GM23248 (cell line): ENCODE results near the gene PCSK5. TPM values are rescaled to one million over a fixed set of nuclear protein-coding genes. Genes with fewer than 3 reads are reported as not detected.

Source experiments
- DNase-seq: peaks from one replicate; pipeline ENCODE4 v3.0.0-alpha.2; 2015
- H2AFZ ChIP-seq: fragments of 200-600 bp; sonication (generic); 2 replicates; pipeline ENCODE4 v1.6.1; 2016; ENCODE audit warnings: antibody characterized with exemption
- H3F3A ChIP-seq: fragments of 200-600 bp; sonication (generic); 2 replicates; pipeline ENCODE4 v1.6.1; 2016; ENCODE audit warnings: mild to moderate bottlenecking, antibody characterized with exemption, mixed run types; ENCODE audit not compliant: insufficient read depth
- H3K27ac ChIP-seq: fragments of 200-600 bp; sonication (generic); 2 replicates; pipeline ENCODE4 v1.5.1; 2016; ENCODE audit warnings: mild to moderate bottlenecking
- H3K27me3 ChIP-seq: fragments of 200-600 bp; sonication (generic); replicated peaks from 2 replicates; pipeline ENCODE4 v1.6.1; 2016; ENCODE audit warnings: mild to moderate bottlenecking; ENCODE audit not compliant: insufficient read depth
- H3K36me3 ChIP-seq: fragments of 200-600 bp; sonication (generic); 2 replicates; pipeline ENCODE4 v1.6.1; 2016; ENCODE audit warnings: low read depth, mild to moderate bottlenecking
- H3K4me1 ChIP-seq: fragments of 200-600 bp; sonication (generic); 2 replicates; pipeline ENCODE4 v1.6.1; 2016; ENCODE audit warnings: mild to moderate bottlenecking; ENCODE audit not compliant: insufficient read depth
- H3K4me2 ChIP-seq: fragments of 200-600 bp; sonication (generic); one replicate; pipeline ENCODE4 v1.6.1; 2016; ENCODE audit warnings: mild to moderate bottlenecking; ENCODE audit not compliant: unreplicated experiment
- H3K4me3 ChIP-seq: fragments of 200-600 bp; sonication (generic); 2 replicates; pipeline ENCODE4 v1.5.1; 2016; ENCODE audit warnings: mild to moderate bottlenecking
- H3K79me2 ChIP-seq: fragments of 200-600 bp; sonication (generic); 2 replicates; pipeline ENCODE4 v1.6.1; 2016; ENCODE audit warnings: mild to moderate bottlenecking; ENCODE audit not compliant: insufficient read depth
- H3K9ac ChIP-seq: fragments of 200-600 bp; sonication (generic); 2 replicates; pipeline ENCODE4 v1.6.1; 2016; ENCODE audit warnings: mild to moderate bottlenecking
- H3K9me2 ChIP-seq: fragments of 200-600 bp; sonication (generic); 2 replicates; pipeline ENCODE4 v1.6.1; 2016; ENCODE audit warnings: mixed run types, mild to moderate bottlenecking, moderate library complexity; ENCODE audit not compliant: insufficient read depth
- H3K9me3 ChIP-seq: fragments of 200-600 bp; sonication (generic); one replicate; pipeline ENCODE4 v1.6.1; 2017; ENCODE audit warnings: low read depth
- H4K20me1 ChIP-seq: fragments of 200-600 bp; sonication (generic); 2 replicates; pipeline ENCODE4 v1.6.0; 2016; ENCODE audit not compliant: insufficient read depth
- EZH2 ChIP-seq: fragments of 200-600 bp; sonication (generic); IDR thresholded peaks from 2 replicates; pipeline ENCODE4 v1.6.1; 2018; ENCODE audit warnings: antibody characterized with exemption, mild to moderate bottlenecking; ENCODE audit not compliant: insufficient read depth, poor library complexity, severe bottlenecking
- EZH2phosphoT487 ChIP-seq: fragments of 200-600 bp; sonication (generic); IDR thresholded peaks from 2 replicates; pipeline ENCODE4 v1.6.1; 2018; ENCODE audit warnings: antibody characterized with exemption, moderate library complexity, mild to moderate bottlenecking, low read depth; ENCODE audit not compliant: insufficient read depth
- WGBS, 2 experiments: methylation state at CpG; one replicate each; pipeline ENCODE4 v1.1.6; 2015 to 2017; ENCODE audit warnings: low lambda C conversion rate in 2 of 2, low coverage in 1 of 2; ENCODE audit errors: missing lambda C conversion rate in 2 of 2; 5-methylcytosine and 5-hydroxymethylcytosine counted together
- in situ Hi-C: fragments of 300-500 bp; cut with MboI; formaldehyde crosslinking; loops from 2 replicates; pipeline ENCODE4 v1.15.0; 2020
- polyA plus RNA-seq: library from polyadenylated mRNA; unstranded; fragments of >200 nt; fragmentation: Nextera tagmentation; extraction: Ambion mirVana; gene quantifications from 2 replicates; pipeline ENCODE4 v1.2.1, GENCODE V29; 2016
- total RNA-seq: library from RNA; depleted of rRNA; stranded (reverse); fragments of >200 nt; shearing (Covaris generic); gene quantifications from 2 replicates; pipeline ENCODE4 v1.2.3, GENCODE V29; 2014

Gene PCSK5
- total and polyA plus RNA-seq, 2 experiments from 2014 or later = 2.3 to 3.9 TPM

DNA sequence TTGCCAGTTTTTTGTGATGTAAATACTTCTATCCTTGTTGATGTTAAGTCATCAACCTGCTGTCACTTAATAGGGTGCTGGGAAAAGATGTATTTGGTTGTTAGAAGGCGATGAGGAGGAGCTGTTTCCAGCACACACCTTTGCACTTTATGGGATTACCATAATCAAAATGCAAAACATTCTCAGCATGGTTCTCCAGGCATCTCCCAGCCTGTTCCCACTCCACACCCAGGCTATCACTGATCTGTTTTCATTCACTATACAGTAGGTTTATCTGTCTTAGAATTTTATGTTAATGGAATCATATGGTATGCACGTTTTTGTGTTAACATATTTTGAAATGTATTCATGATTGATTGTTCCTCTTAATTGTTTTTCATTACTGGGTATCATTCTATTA, 35.9 kb downstream of the PCSK5 start:
- TF ChIP-seq EZH2 (no peak), EZH2phosphoT487 (no peak)
- H4K20me1 ChIP-seq = no peaks in the 10 kb centered on the region
- H3K79me2 ChIP-seq = no peaks in the 10 kb centered on the region
- H3K4me3 ChIP-seq = no peak overlapping the region
- H3K9me2 ChIP-seq = no peaks in the 10 kb centered on the region
- no peak for DNase-seq
- H3K4me1 ChIP-seq = no peaks in the 10 kb centered on the region
- H2AFZ ChIP-seq = no peak overlapping the region
- H3K27ac ChIP-seq = no peak overlapping the region
- H3K9me3 ChIP-seq = no peaks in the 10 kb centered on the region
- in situ Hi-C loops = no loop called here
- no peak overlapping the region for H3K9ac ChIP-seq
- no peaks in the 10 kb centered on the region for H3K36me3 ChIP-seq
- no peaks in the 10 kb centered on the region for H3K27me3 ChIP-seq
- WGBS, 2 experiments = 32 to 35% methylated on average over 2 of the region's 2 CpGs
- no peaks in the 10 kb centered on the region for H3F3A ChIP-seq
- H3K4me2 ChIP-seq = no peak overlapping the region

DNA sequence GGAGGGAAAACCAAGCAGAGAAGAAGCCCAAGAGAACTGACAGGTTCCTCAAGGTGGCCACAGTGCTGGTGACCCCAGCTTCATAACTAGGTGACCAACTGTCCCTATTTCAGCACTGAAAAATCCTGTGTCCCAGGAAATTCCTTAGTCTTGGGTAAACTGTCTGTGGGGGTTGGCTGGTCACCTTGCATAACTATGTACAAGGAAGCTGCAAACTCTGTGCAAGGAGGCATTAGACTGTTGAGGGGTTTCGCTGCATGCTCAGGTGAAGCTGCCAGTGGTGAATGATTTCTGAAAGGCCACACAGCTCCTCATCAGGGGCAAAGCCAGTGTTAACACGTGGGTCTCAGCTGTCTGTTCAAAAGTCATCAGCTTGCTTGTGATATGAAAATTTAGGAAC, 36.9 kb downstream of the PCSK5 start:
- Histone ChIP-seq H3K9ac (no peak overlapping the region), H3K4me3 (no peak overlapping the region), H3K9me2 (no peaks in the 10 kb centered on the region), H3K9me3 (no peaks in the 10 kb centered on the region), H3F3A (no peaks in the 10 kb centered on the region), H3K27me3 (no peaks in the 10 kb centered on the region), H2AFZ (no peak overlapping the region), H3K79me2 (no peaks in the 10 kb centered on the region), H3K27ac (no peak overlapping the region), H3K4me2 (no peak overlapping the region), H3K36me3 (no peaks in the 10 kb centered on the region), H3K4me1 (no peaks in the 10 kb centered on the region), H4K20me1 (no peaks in the 10 kb centered on the region)
- whole genome bisulfite sequencing, 2 experiments = 58 to 65% methylated on average over 2 of the region's 2 CpGs
- TF ChIP-seq EZH2 (no peak), EZH2phosphoT487 (no peak)
- no peak for DNase-seq
- in situ Hi-C loops = no loop called here

DNA sequence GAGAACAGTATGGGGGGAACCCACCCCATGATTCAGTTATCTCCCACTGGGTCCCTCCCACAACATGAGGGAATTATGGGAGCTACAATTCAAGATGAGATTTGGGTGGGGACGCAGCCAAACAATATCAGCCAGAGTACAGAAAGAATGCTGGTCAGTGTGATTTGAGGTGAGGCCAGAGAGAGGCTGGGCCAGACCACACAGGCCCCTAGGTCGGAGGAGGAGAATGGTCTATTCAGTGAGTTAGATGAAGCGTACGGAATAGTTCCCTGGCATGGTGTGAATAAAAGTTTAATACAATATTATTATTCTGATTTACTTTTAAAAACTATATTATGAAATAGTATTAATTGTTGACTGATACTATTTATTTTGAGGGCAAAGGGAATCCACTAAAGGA, 39.7 kb downstream of the PCSK5 start:
- no peak for DNase-seq
- Histone ChIP-seq H4K20me1 (no peaks in the 10 kb centered on the region), H3K36me3 (no peaks in the 10 kb centered on the region), H3K9ac (no peak overlapping the region), H3K4me3 (no peak overlapping the region), H2AFZ (no peak overlapping the region), H3K4me2 (no peak overlapping the region), H3K9me3 (no peaks in the 10 kb centered on the region), H3K4me1 (no peaks in the 10 kb centered on the region), H3K27me3 (no peaks in the 10 kb centered on the region), H3K79me2 (no peaks in the 10 kb centered on the region), H3K27ac (no peak overlapping the region), H3F3A (no peaks in the 10 kb centered on the region), H3K9me2 (no peaks in the 10 kb centered on the region)
- WGBS, 2 experiments = 88 to 91% methylated on average over 4 of the region's 4 CpGs
- TF ChIP-seq EZH2 (no peak), EZH2phosphoT487 (no peak)
- in situ Hi-C loops = no loop called here

DNA sequence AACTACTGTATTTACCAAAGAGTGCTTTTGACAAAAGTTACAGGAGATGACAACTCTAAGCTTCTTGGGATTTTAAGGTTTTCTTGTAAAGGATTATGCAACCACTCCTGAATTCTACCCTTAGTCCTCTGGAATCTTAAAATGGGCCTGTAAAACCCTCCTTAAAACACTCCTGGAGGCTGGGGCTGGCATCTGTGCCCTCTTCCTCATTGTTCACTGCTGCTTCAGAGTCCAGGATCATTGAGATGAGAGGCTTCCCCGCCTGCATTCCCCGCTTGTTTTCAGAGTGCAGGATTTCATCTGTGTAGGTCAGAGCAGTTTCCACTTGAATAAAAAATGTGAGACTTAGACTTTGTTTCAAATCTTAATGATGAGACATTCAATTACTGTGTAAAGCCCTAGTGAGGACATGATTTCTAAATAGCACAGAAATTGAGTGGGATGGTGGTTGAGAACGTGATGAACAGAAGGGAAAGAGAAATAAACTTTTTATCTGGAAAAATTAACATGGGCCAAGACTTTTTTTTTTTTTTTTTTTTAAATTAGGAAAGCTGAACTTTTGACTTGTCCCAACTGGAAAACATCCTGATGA, 40.4 kb downstream of the PCSK5 start:
- H3K4me1 ChIP-seq = no peaks in the 10 kb centered on the region
- no peaks in the 10 kb centered on the region for H4K20me1 ChIP-seq
- no peak overlapping the region for H2AFZ ChIP-seq
- no peak overlapping the region for H3K4me2 ChIP-seq
- no peaks in the 10 kb centered on the region for H3K9me3 ChIP-seq
- no peaks in the 10 kb centered on the region for H3K79me2 ChIP-seq
- H3K9me2 ChIP-seq = no peaks in the 10 kb centered on the region
- no peak overlapping the region for H3K27ac ChIP-seq
- no peaks in the 10 kb centered on the region for H3K36me3 ChIP-seq
- TF ChIP-seq EZH2phosphoT487 (no peak), EZH2 (no peak)
- no peak overlapping the region for H3K9ac ChIP-seq
- H3K27me3 ChIP-seq = no peaks in the 10 kb centered on the region
- H3F3A ChIP-seq = no peaks in the 10 kb centered on the region
- H3K4me3 ChIP-seq = no peak overlapping the region
- in situ Hi-C loops = no loop called here
- peak; percentile 4 for DNase-seq
- WGBS, 2 experiments = 54% methylated on average over 3 of the region's 3 CpGs

DNA sequence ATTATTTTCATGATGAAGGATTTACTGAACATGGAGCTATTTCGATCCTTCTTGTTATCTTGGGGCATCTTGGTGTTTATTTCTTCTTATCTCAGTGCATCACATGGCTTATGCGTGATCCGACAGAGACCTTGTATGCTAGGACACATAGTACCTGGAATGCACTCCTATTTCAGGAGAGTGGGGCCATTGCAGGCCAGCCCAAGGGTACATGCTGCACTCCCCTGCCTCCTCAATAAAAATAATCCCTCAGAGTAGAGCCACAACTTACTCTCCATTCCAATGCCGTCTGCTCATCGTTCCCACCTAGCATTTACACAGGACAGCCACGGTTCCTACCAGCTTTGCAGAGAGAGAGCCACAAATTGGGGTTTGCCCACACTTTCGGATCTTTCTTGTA, 43.5 kb downstream of the PCSK5 start:
- H3K9me2 ChIP-seq = no peaks in the 10 kb centered on the region
- H3K9me3 ChIP-seq = no peaks in the 10 kb centered on the region
- no peaks in the 10 kb centered on the region for H3K4me1 ChIP-seq
- H3K27me3 ChIP-seq = no peaks in the 10 kb centered on the region
- no peak overlapping the region for H2AFZ ChIP-seq
- H4K20me1 ChIP-seq = no peaks in the 10 kb centered on the region
- no peak overlapping the region for H3K27ac ChIP-seq
- H3K79me2 ChIP-seq = no peaks in the 10 kb centered on the region
- no peaks in the 10 kb centered on the region for H3K36me3 ChIP-seq
- H3F3A ChIP-seq = no peaks in the 10 kb centered on the region
- H3K4me3 ChIP-seq = no peak overlapping the region
- no peak overlapping the region for H3K4me2 ChIP-seq
- no peak overlapping the region for H3K9ac ChIP-seq
- in situ Hi-C loops = no loop called here
- DNase-seq = no peak
- TF ChIP-seq EZH2 (no peak), EZH2phosphoT487 (no peak)
- WGBS, 2 experiments = 80 to 84% methylated on average over 7 of the region's 7 CpGs
